CD4-positive, alpha-beta T cell treated with Interleukin-6 for 4 hours (primary cell): ENCODE data around the gene DMAC2.
"Not testable (repeated sequence)": the region's sequence is repeated elsewhere in the genome, so short reads cannot be mapped to it uniquely, and the experiment has no call there.

Experiments
- DNase-seq: peaks from one replicate; pipeline ENCODE4 v3.0.0-alpha.2; 2020; ENCODE audit warnings: mixed read lengths

The DMAC2 gene

DNA sequence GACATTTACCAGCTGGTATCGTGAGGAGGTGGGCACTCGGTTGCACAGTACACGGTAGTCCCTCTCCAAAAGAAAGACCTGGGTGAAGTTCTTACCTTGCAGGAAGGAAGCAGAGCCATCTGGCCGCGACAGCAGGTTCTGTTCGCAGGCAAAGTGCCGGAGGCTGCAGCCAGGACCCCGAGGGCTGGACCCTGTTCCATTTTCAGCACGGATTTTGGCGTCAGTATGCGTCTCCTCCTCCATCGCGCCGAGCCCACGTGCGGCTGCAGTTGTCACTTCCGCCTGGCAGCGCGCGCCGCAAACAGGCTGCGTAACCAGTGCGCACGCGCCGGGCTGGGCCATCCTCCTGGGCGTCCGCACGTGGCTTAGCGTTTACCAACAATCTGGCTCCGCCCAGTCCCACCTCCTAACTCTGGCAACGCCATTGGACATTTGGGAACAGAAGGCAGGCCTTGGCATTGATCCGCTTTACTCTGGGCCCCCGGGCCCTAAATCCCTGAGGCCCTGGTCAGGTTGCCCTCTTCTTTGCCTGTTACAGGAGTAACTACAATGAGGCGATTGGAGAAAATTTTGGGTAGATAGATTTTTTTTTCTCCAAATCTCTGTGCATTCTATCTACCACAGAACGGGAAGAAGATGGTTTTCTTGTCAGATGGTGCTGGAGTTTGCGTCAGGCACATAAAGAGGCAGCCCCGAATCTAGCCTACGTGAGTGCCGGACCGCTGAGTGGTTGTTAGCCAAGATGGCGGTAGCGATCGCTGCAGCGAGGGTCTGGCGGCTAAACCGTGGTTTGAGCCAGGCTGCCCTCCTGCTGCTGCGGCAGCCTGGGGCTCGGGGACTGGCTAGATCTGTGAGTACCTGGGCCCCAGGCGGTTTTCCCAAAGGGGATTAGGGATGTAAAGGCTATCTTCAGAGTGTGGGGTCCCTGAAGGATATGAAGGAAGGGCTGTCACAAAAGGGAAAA, 42.3 kb downstream of the DMAC2 start, which contains the start of the genes BCKDHA and EXOSC5:
BCKDHA (plus strand) TSS at position 733 of the 964 bp plus-strand sequence; CDS start at position 743, 10 bp downstream.
EXOSC5 (minus strand) TSS at position 274 of the 964 bp plus-strand sequence; CDS start at position 243, 31 bp downstream.
- DNase-seq, result peak; percentile 100

DNA sequence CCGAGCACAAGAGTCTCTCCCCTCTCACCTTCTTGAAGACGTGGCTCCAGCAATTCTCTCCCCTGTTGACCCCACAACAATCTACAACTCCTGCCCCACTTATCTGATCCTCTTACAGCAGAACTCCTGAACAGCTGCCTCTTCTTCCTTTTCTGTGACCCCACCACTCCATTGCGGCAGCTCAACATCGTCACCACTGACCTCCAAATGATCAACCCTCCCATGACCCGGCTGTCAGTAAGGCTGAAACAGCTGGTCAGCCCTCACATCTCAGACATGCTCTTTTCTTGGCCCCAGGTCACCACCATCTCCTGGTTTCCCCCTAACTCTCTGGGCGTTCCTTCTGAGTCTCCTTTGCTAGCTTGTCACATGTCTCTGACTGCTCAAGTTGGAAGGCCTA, 44.4 kb downstream of the DMAC2 start:
- no peak for DNase-seq

- DNase-seq, result no peak
Measured at GRCh38 chr19:41392775-41393174, 46.9 kb downstream of the DMAC2 start.

- no peak for DNase-seq
Measured at GRCh38 chr19:41391618-41392017, 48.1 kb downstream of the DMAC2 start.

DNA sequence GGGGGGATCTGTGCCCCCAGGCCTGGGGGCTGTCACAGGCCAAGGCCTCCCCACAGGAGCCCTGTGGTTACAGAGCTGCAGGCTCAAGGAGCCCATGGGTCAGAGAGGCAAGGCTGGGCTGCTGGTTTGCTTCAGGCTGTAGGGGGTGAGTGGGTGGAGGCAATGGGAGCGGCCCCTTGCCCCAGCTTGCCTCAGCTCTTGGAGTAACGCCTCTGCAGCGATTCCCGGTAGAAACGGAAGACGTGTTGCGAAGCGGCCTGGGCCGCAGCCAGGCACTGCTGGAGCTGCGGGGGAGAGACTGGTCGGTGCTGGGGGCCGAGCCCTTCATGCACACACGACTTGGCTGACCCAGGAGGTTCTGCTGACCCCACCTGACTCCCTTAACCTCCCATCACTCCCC, 53.3 kb downstream of the DMAC2 start:
- DNase-seq, result no peak

GRCh38 chr19:41384351-41384750, 55.4 kb downstream of the DMAC2 start:
- DNase-seq, result no peak

- not testable (repeated sequence) for DNase-seq
Measured at GRCh38 chr19:41381536-41381935, 58.2 kb downstream of the DMAC2 start.
